Esophagus muscularis mucosa (tissue), 3 donors: ENCODE results near the gene PPTC7.

Experiments used
- POLR2A ChIP-seq: fragments of 450-650 bp; IDR thresholded peaks from one replicate; pipeline ENCODE4 v1.6.1; 2017; ENCODE audit warnings: antibody characterized with exemption, moderate library complexity, mild to moderate bottlenecking, low read depth
- POLR2AphosphoS5 ChIP-seq, 2 donors: sonication (generic); formaldehyde crosslinking; IDR thresholded peaks; one replicate each; pipeline ENCODE4 v1.6.1; 2017; ENCODE audit warnings: antibody characterized with exemption in 2 of 2
- TF ChIP-seq, protein P1 (sequence below), 3 experiments: fragments of 200-600 bp in 2 of 3; fragments of 450-650 bp in 1 of 3; sonication (generic) in 2 of 3; IDR thresholded peaks; one replicate each; pipeline ENCODE4 v1.5.1; 2017 to 2019; ENCODE audit warnings: antibody characterized with exemption in 3 of 3, mild to moderate bottlenecking in 2 of 3, moderate library complexity in 1 of 3

DNA sequence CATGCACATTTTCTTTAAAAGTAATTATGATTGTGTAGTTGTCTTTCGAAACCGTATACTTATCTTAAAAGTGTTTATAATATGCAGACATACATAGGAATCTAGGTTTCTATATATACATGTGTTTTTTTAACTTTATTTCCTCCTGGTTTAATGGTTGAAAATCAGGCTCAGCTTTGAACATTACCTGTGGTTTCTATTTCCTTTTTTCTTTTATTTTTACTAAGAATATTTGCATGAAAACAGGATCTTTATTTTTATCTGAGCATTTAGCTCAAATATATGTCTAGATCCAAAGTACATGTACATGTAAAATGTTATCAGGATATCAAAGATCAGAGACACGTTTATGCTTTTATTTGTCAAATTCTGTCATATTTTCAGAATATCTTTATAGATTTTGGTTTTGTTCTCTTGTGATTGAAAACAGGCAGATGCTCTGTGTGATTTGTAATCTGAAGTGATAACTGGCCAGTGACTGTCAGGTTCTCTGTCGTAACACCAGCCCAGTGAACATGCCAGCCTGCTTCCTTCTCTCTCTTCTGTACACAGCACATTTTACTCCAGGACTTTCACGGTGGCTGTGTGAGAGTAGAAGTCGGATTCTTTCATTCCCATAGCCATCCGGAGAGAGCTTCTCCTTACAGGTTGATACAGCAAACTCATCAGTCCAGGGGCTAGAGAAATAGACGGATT, 44.5 kb upstream of the PPTC7 start:
- no peak for TF ChIP-seq POLR2A
- TF ChIP-seq, protein P1, sequence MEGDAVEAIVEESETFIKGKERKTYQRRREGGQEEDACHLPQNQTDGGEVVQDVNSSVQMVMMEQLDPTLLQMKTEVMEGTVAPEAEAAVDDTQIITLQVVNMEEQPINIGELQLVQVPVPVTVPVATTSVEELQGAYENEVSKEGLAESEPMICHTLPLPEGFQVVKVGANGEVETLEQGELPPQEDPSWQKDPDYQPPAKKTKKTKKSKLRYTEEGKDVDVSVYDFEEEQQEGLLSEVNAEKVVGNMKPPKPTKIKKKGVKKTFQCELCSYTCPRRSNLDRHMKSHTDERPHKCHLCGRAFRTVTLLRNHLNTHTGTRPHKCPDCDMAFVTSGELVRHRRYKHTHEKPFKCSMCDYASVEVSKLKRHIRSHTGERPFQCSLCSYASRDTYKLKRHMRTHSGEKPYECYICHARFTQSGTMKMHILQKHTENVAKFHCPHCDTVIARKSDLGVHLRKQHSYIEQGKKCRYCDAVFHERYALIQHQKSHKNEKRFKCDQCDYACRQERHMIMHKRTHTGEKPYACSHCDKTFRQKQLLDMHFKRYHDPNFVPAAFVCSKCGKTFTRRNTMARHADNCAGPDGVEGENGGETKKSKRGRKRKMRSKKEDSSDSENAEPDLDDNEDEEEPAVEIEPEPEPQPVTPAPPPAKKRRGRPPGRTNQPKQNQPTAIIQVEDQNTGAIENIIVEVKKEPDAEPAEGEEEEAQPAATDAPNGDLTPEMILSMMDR (IDR thresholded peaks at IDR 0.05): no peak
- no peak for TF ChIP-seq POLR2AphosphoS5 (IDR thresholded peaks at IDR 0.05)
